Astrocyte of the spinal cord (primary cell): ENCODE results near the gene FMN2.

ENCODE experiments used
- DNase-seq: peaks from one replicate; pipeline ENCODE4 v3.0.0; 2011; ENCODE audit warnings: low read depth, low spot score
- H3K4me3 ChIP-seq: 2 replicates; pipeline ENCODE4 v1.5.1; 2011; ENCODE audit warnings: low read depth, mild to moderate bottlenecking, low read length, moderate library complexity
- in situ Hi-C: cut with HindIII; loops from 2 replicates; pipeline ENCODE4 v1.10.0; 2017; ENCODE audit warnings: low sequenced_read_pairs
- TF ChIP-seq, protein P1 (sequence below): IDR thresholded peaks from 2 replicates; pipeline ENCODE4 v1.5.1; 2012; ENCODE audit warnings: low read depth, mild to moderate bottlenecking, low read length, inconsistent platforms

The FMN2 gene

DNA sequence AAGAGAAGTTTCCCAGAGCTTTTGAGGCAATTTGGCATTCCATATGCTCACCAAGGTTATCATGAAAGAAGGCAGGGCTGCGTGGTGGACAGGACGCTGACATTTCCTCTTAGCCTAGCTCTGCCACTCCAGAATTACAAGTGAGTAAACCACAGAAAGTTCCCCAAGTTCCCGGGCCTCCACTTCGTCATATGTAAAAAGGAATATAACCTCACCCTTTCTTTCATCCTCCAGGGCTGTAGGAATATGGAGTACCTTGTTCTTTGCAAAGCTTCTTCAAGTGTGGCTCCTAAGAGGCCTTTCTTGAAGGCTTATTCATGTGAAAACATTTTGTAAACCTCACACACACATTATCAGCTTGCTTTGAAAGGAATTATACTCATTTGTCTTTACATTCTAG, 310.0 kb downstream of the FMN2 start:
- in situ Hi-C loops = no loop called here
- TF ChIP-seq, protein P1, sequence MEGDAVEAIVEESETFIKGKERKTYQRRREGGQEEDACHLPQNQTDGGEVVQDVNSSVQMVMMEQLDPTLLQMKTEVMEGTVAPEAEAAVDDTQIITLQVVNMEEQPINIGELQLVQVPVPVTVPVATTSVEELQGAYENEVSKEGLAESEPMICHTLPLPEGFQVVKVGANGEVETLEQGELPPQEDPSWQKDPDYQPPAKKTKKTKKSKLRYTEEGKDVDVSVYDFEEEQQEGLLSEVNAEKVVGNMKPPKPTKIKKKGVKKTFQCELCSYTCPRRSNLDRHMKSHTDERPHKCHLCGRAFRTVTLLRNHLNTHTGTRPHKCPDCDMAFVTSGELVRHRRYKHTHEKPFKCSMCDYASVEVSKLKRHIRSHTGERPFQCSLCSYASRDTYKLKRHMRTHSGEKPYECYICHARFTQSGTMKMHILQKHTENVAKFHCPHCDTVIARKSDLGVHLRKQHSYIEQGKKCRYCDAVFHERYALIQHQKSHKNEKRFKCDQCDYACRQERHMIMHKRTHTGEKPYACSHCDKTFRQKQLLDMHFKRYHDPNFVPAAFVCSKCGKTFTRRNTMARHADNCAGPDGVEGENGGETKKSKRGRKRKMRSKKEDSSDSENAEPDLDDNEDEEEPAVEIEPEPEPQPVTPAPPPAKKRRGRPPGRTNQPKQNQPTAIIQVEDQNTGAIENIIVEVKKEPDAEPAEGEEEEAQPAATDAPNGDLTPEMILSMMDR = no peak
- DNase-seq = no peak
- no peak overlapping the region for H3K4me3 ChIP-seq

DNA sequence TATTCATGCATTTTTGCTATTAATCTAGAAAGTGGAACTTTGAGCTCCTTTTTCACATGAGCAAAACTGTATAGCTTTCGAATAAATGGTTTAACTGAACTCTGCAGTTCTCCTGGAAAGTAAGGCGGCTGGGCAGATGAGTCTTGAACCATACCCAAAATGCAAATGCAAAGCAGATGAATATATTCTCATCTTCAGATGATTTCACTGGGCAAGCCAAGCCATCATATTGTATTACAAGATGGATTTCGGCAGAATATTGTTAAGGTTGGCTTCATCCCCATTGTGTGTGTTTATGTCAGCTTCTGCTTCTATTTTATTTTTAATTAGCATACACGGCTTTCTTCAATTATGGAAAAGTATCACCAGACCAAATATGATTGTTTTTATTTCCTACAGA, 310.6 kb downstream of the FMN2 start:
- in situ Hi-C loops = no loop called here
- no peak for DNase-seq
- TF ChIP-seq, protein P1 = no peak
- no peak overlapping the region for H3K4me3 ChIP-seq

DNA sequence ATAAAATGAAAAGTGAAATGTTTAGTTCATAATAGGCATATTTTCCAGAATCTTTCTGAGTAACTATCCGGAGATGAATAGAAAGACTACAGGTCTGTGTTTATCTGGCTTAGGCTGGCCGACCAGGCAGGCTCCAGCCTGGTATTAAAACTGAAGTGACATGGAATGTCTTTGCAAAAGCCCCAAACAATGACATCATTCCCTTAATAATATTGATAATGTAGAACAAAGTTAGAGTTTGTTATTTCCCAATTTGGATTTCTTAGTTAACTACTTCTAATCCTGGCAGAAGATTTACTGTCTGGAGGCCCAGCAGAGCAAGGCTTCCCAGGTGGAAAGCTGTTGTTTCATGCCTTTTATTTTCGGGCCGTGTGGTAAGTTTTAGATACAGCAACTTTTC, 312.6 kb downstream of the FMN2 start:
- TF ChIP-seq, protein P1 = no peak
- no peak for DNase-seq
- no peak overlapping the region for H3K4me3 ChIP-seq
- in situ Hi-C loops = no loop called here

DNA sequence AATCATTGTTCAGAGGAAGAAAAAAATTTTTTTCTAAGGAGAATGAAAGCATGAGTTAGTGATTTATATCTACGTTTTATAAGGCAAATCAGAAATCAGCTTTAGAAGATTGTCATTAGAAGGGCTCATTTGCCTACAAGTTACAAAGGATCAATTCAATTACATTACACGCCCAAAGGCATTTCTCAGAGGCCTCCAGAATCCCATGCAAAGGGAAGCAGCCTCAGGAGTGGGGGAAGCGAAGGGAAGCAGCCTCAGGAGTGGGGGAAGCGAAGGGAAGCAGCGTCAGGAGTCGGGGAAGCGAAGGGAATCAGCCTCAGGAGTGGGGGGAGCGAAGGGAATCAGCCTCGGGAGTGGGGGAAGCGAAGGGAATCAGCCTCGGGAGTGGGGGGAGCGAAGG, 314.1 kb downstream of the FMN2 start:
- H3K4me3 ChIP-seq = no peak overlapping the region
- DNase-seq = no peak
- TF ChIP-seq, protein P1 = no peak
- in situ Hi-C loops = no loop called here

DNA sequence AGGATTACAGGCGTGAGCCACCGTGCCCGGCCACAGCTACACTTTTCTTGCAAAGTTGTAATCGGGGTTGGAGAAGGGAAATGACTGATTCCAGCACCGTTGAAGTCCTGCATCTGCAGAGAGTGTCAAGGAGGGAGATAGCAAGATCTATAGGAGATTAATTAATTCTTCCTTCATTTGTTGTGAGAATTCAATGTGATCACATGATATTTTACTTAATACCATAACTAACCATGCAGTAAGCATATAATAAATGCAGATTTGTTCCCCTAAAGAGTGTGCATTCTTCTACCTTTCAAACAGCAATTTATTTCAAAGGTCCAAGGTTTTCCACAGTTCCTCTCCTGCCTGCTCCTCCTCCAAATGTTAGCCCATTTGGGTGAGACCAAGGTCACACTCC, 315.7 kb downstream of the FMN2 start:
- in situ Hi-C loops = no loop called here
- DNase-seq = no peak
- no peak overlapping the region for H3K4me3 ChIP-seq
- TF ChIP-seq, protein P1 = no peak

DNA sequence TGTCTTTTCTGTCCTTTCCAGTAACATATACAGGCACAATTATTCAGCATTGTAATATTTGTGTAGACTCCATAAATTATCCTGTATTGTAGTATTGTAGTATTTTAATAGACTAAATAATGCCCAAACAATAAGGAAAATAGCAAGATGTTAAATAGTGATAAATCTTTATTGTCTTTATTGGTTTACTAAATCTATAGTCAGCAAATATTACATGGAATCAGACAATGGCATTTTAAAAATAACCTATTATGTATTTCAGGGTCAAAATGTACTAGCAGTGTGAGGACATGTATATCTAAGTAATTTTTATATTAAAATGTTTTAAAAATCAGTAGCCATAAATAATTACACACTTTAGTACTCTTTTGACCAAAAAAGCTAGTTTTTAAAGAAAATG, 317.9 kb downstream of the FMN2 start:
- no peak overlapping the region for H3K4me3 ChIP-seq
- TF ChIP-seq, protein P1 = no peak
- DNase-seq = no peak
- in situ Hi-C loops = no loop called here

DNA sequence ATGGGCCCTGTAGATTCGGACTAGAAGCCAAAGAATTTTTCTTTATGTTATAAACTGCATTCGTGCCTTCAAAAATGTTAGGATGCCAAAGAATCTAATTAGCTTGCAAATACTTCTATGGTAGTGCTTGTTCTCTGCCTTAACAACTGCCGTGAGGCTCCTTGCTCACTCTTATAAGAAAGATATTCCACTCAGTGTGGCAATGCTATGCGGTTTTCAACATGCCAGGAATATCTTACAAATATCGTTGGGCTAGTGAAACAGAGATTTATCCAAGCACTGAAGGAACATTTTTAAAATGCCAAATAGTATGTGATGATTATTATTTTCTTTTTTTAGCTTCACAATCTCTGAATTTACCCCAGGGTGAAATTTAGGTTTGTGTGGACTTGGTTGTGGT, 322.0 kb downstream of the FMN2 start:
- no peak for DNase-seq
- TF ChIP-seq, protein P1 = no peak
- in situ Hi-C loops = no loop called here
- H3K4me3 ChIP-seq = no peak overlapping the region
